Endothelial cell (in vitro differentiated cells): ENCODE results near the gene AFAP1L2. TPM values are rescaled to one million over a fixed set of nuclear protein-coding genes. Genes with fewer than 3 reads are reported as not detected.

Source experiments
- DNase-seq: peaks from one replicate; pipeline ENCODE4 v3.0.0; 2021; ENCODE audit warnings: low spot score
- H3K27ac Mint-ChIP-seq: one replicate; pipeline ENCODE4 v1.8.0; 2021; ENCODE audit warnings: mixed read lengths, inconsistent platforms; ENCODE audit not compliant: unreplicated experiment
- H3K27me3 Mint-ChIP-seq: one replicate; pipeline ENCODE4 v1.8.0; 2021; ENCODE audit warnings: mild to moderate bottlenecking, moderate library complexity, mixed read lengths, inconsistent platforms; ENCODE audit not compliant: unreplicated experiment
- H3K36me3 Mint-ChIP-seq: one replicate; pipeline ENCODE4 v1.8.0; 2021; ENCODE audit warnings: mild to moderate bottlenecking, low read depth, mixed read lengths, inconsistent platforms; ENCODE audit not compliant: unreplicated experiment
- H3K4me1 Mint-ChIP-seq: one replicate; pipeline ENCODE4 v1.8.0; 2021; ENCODE audit warnings: mild to moderate bottlenecking, mixed read lengths, inconsistent platforms; ENCODE audit not compliant: unreplicated experiment
- H3K4me3 Mint-ChIP-seq: one replicate; pipeline ENCODE4 v1.8.0; 2021; ENCODE audit warnings: mild to moderate bottlenecking, mixed read lengths, inconsistent platforms; ENCODE audit not compliant: unreplicated experiment
- H3K9me3 Mint-ChIP-seq: one replicate; pipeline ENCODE4 v1.8.0; 2021; ENCODE audit warnings: mixed read lengths, inconsistent platforms; ENCODE audit not compliant: unreplicated experiment
- CTCF ChIP-seq: fragments of 200-600 bp; sonication (generic); IDR thresholded peaks from one replicate; pipeline ENCODE4 v1.5.0; 2021; ENCODE audit warnings: antibody characterized with exemption; ENCODE audit not compliant: unreplicated experiment
- total RNA-seq: library from RNA; stranded (reverse); fragmentation: NEBNext Ultra II Directional; extraction: Animal tissue kit (Norgen Biotek cat#: 25700); gene quantifications from one replicate; pipeline ENCODE4 v1.2.1, GENCODE V29; 2021; ENCODE audit not compliant: unreplicated experiment

AFAP1L2 gene
- total RNA-seq, 1 donor from 2014 or later = 0.77 TPM

- no peak for DNase-seq
- no peak overlapping the region for H3K27ac Mint-ChIP-seq
- TF ChIP-seq CTCF = no peak
- no peaks in the 10 kb centered on the region for H3K9me3 Mint-ChIP-seq
- peaks cover 6% of the 10 kb centered on the region for H3K4me1 Mint-ChIP-seq
- no peak overlapping the region for H3K4me3 Mint-ChIP-seq
- H3K36me3 Mint-ChIP-seq = no peaks in the 10 kb centered on the region
- H3K27me3 Mint-ChIP-seq = peaks cover 4% of the 10 kb centered on the region
Observed at GRCh38 chr10:114342976-114343375, 61.3 kb downstream of the AFAP1L2 start.

GRCh38 chr10:114340816-114341215 lies 63.5 kb downstream of the AFAP1L2 start:
- Mint-ChIP-seq H3K4me1 (peaks cover 3% of the 10 kb centered on the region), H3K27ac (no peak overlapping the region), H3K4me3 (no peak overlapping the region), H3K9me3 (no peaks in the 10 kb centered on the region), H3K36me3 (no peaks in the 10 kb centered on the region), H3K27me3 (peaks cover 4% of the 10 kb centered on the region)
- no peak for TF ChIP-seq CTCF
- no peak for DNase-seq

GRCh38 chr10:114337510-114338462 lies 66.5 kb downstream of the AFAP1L2 start:
- H3K27me3 Mint-ChIP-seq = peaks cover 2% of the 10 kb centered on the region
- no peak overlapping the region for H3K27ac Mint-ChIP-seq
- no peaks in the 10 kb centered on the region for H3K9me3 Mint-ChIP-seq
- DNase-seq = no peak
- H3K36me3 Mint-ChIP-seq = no peaks in the 10 kb centered on the region
- no peak overlapping the region for H3K4me3 Mint-ChIP-seq
- H3K4me1 Mint-ChIP-seq = peaks cover 6% of the 10 kb centered on the region
- no peak for TF ChIP-seq CTCF

- H3K36me3 Mint-ChIP-seq = no peaks in the 10 kb centered on the region
- H3K27ac Mint-ChIP-seq = no peak overlapping the region
- TF ChIP-seq CTCF = no peak
- DNase-seq = no peak
- H3K9me3 Mint-ChIP-seq = no peaks in the 10 kb centered on the region
- H3K27me3 Mint-ChIP-seq = peaks cover 1% of the 10 kb centered on the region
- peaks cover 7% of the 10 kb centered on the region for H3K4me1 Mint-ChIP-seq
- H3K4me3 Mint-ChIP-seq = no peak overlapping the region
Observed at GRCh38 chr10:114336823-114337509, 67.3 kb downstream of the AFAP1L2 start.

- Mint-ChIP-seq H3K4me1 (peaks cover 7% of the 10 kb centered on the region), H3K36me3 (no peaks in the 10 kb centered on the region), H3K4me3 (no peak overlapping the region), H3K27ac (no peak overlapping the region), H3K9me3 (no peaks in the 10 kb centered on the region), H3K27me3 (no peaks in the 10 kb centered on the region)
- TF ChIP-seq CTCF = no peak
- DNase-seq = no peak
Observed at GRCh38 chr10:114335614-114336013, 68.7 kb downstream of the AFAP1L2 start.
